NCI-H187 treated with DMSO at 0.1 percent for 48 hours (cell line): ENCODE data around the gene ADAMTS9.

ENCODE experiments used
- DNase-seq: peaks from one replicate; lab custom pipeline; 2025; lab: John Stamatoyannopoulos, UW

Gene ADAMTS9

GRCh38 chr3:64685331-64685799 lies 2.4 kb downstream of the ADAMTS9 start:
- DNase-seq, result no peak

GRCh38 chr3:64684715-64685261 lies 3.0 kb downstream of the ADAMTS9 start:
- DNase-seq, result no peak

DNA sequence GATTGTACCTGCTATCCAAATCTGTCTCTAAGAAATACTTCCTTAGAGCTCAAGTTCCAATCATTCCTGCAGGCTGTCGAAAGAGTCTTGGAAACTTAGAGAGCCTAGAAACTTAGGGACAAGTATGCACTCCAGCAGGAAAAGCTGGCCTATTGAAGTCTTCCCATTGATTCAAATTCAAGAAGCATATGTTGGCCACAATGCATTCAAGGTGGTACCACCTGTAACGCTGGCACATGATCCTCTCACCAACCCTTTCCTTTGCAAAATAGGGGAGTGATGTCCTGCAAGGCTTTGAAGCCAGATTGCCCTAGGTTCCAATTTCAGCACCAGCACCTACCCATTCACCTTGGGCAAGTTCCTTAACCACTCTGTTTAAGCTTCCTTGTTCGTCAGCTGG lies 6.0 kb downstream of the ADAMTS9 start:
- DNase-seq, result no peak

DNA sequence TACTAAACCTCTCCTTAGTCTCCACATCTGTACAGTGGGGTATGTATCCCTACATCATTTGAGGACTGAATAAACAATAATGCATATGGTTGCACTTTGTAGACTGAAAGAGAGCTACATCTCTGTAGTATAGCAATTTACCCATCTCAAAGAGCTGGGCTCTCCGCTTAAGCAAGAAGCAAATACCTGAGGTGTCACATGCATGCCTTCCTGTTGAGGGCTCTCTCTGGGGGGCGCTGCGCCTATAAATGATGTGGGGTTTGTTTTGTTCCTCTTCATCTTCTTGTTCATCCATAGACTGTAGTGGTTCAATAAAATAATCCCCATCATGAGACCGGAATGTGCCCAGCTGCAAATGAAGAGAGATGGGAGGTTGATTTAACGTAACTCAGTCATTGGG lies 6.8 kb downstream of the ADAMTS9 start:
- no peak for DNase-seq

DNA sequence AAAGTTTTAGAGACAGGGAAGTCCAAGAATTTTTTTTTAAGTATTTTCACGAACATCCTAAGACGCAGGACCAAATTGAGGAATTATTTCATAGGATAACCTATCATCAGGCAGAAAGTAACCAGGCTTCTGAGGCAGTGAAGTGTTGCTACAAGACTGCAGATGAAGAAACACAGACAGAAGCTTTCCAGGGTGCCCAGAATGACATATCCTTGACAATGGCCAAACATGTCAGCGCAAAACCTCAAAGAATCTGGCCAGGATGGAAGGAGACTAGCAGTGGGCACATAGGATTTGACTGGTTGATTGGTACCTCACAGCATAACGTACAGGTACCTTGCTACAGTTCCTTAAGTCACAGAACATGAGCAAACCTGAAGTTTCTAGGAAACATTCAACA lies 7.5 kb downstream of the ADAMTS9 start:
- DNase-seq, result no peak

- no peak for DNase-seq
These were observed 9.7 kb downstream of the ADAMTS9 start for GRCh38 chr3:64677961-64678716.

DNA sequence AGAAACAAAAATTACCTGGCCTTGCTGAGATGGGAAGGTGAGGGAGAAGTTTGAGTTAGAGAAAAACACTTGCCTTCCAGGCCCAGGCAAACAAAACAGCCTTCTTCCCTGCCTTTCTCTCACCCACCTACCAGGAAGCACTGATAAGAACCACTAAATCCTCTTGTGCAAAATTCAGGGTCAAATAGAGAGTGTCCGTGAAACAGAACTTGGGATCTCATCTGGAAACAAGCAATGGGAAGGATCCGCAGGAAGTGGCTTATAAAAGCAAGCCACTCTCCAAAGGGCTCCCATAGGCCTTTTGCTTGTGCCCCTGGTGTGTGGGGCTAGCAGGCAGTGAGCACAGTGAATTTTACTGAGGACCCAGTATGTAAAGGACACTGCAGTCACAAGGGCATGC lies 11.0 kb downstream of the ADAMTS9 start:
- DNase-seq, result no peak

DNA sequence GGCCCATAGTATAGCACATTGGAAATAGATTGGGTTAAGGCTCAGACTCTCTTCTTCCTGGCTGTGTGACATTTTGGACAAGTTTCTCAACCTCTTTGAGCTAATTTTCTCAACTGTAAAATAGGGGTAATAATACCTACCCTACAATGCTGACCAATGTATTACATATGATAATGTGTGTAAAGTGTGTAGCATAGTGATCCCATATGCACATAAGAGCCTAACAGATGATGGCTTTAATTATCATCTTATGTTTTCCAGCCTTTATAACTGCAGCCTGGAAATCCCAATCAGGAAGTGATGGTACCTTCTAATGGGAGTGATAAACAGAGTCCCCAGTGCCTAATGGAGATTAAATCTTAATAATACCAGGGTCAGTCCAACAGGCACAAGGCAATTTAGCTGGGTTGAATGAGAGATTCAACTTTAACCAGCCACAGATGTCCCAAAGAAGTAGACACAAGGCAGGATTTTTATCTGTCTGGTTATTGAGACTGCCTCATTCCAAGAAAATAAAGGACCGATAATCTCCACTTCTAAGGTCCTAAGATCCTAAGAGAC lies 12.0 kb downstream of the ADAMTS9 start:
- DNase-seq, result no peak

DNA sequence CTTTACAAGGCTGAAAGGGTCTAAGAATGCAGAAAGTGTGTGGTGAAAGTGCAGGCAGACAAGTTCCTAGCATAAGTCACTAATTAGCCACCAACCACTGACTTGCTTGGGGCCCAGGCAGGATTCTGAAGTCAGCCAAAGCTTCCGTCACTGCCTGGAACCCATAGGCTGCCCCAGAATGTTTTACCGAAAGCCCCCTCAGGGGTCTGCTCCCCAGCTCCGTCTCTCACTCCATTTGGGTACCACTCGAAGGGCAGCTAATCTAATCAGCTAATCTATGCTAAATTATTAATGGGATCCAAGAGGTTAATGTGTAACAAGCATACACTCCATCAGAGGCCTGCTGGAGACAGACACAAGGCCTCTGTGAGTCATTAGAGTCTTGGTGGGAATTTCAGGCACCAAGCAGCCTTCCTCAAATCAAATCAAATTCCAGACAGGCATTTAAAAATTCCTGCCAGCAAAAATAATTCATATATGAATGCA lies 13.2 kb downstream of the ADAMTS9 start:
- DNase-seq, result no peak

GRCh38 chr3:64673159-64673715 lies 14.6 kb downstream of the ADAMTS9 start:
- no peak for DNase-seq

- DNase-seq, result no peak
These were observed 19.0 kb downstream of the ADAMTS9 start for GRCh38 chr3:64668582-64669510.

DNA sequence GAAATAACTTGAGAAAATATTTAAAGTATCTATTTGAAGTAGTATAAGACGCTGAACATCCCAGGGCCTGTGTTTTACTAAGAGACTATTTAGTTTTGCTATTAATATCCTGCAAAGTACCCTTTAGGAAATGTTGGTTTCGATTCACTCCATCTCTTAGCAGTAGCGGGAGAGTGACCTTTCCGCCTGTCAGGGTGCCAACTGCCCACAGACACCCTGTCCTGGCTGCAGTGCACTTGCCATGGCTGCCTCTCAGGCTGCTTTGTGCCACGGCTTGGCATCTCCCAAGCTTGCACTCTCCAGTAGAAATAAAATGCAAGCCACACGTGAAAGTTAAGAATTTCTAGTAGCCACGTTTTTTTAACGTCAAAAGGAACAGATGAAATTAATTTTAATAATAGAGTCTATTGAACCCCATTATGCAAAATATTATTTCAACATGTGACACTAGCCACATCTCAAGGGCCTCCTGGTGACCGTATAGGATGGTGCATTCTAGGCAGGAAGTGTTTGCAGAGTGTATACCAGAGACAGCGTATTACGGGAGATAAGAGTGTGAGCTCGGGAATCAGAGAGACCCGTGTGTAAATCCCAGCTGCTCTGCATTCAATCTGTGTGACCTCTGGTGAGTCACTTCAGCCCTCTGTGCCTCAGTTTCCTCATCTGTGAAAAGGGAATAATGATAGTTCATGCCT lies 19.8 kb downstream of the ADAMTS9 start:
- no peak for DNase-seq

DNA sequence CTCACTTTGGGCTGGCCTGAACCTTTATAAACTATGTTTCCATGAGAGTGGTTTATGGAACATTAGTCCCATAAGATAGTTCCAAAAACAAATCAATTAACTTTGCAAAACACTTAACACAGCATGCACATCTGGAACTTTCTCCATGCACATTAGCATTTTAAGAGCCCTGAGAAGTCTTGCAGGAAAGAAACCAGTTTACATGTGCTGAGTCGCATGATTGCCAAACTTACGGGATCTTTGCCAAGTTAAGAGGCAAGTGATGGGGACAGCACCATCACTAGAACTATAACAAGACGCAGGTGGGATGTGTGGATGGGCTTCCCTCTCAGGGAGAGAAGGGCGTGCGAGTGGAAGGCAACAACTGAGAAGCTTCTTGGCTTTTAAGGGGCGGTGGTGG lies 20.7 kb downstream of the ADAMTS9 start:
- no peak for DNase-seq

- DNase-seq, result no peak
These were observed 21.6 kb downstream of the ADAMTS9 start for GRCh38 chr3:64666171-64666588.

- no peak for DNase-seq
These were observed 23.4 kb downstream of the ADAMTS9 start for GRCh38 chr3:64664397-64664796.

DNA sequence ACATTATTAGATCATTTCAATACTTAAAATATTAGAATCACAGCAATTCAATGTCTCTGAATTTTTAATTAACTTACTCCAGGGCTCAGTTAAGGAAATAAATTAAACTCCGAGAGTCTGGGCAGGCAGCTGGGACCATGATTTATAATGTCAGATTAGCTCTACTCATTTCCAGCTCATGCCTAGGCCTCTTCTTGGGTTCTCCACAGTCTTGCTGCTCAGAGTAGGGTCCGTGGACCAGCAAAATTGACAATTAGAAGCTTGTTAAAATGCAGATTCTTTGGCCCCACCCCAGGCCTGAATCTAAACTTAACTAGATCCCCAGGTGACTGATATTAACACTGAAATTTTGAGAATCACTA lies 28.2 kb downstream of the ADAMTS9 start:
- no peak for DNase-seq

DNA sequence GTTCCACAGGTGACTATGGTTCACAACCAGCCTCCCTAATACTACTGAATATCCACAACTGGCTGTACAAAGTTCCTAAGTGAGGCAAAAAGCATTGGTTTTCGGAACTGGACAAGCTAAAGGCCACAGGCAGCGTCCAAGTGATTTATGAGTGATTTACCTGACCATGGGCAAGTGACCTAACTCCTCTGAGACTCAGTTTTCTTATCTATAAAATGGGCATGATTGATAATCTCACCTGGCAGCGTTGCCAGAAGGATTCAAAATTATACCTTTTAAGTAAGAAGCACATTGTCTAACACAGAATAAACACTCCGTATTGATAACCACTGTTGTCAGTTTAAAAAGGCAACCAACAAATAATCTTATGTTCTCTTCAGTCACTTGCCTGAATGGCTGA lies 29.8 kb downstream of the ADAMTS9 start:
- DNase-seq, result no peak

- no peak for DNase-seq
These were observed 31.3 kb downstream of the ADAMTS9 start for GRCh38 chr3:64656544-64656943.

DNA sequence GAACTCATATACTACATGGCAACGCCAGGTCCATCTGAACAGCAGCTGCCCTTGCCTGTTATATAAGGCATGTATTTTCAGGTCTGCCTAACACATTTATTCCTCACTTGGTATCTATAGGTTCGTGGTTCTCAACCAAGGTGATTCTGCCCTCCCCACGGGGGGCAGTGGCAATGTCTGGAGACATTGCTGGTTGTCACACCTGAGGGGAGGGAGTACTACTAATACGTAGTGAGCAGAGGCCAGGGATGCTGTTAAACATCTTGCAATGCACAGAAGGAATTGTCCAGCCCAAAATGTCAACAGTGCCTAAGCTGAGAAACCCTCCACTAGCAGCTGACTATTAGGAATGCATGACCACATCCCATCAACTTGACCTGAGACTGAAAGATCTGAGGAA lies 32.6 kb downstream of the ADAMTS9 start:
- DNase-seq, result no peak

DNA sequence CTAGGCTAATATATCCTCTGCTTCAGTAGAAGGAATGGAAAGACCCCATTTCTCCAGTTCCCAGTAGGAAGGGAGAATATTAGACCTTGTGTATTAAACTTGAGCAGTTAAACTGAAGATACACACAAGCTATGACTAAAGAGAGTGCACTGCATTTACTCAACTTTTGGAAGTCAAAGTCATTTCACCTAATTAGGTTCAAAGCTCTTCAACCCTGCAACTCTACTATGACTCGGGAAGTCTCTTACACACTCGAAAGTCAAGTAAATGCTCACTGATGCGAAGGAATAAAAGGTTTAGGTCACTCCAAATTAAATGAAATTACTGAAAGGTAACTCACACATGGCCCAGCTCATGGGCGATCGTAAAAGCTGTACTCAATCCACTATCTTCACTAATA lies 33.8 kb downstream of the ADAMTS9 start:
- no peak for DNase-seq

DNA sequence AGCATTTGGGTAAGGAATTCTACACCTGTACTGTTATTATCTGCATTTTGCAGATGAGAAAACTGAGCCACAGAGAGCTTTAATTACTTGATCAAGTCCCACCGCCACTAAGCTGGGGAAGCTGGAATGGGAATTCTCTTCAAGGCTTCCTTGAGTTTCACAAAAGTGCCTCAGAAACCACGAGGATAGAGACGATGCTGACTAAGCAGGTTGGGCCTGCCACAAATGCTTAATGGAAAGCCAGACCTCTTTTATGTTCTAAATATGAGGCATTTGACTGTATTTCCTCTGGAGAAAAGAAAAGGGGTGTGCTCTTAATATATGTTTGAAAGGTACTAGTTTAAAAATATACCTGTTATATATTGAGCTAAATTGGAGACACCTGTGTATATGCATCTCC lies 34.7 kb downstream of the ADAMTS9 start:
- no peak for DNase-seq
